Measurements from ENCODE around the gene NDUFS1.
"Not testable (repeated sequence)": the region's sequence is repeated elsewhere in the genome, so short reads cannot be mapped to it uniquely, and the experiment has no call there.

NDUFS1 gene

DNA sequence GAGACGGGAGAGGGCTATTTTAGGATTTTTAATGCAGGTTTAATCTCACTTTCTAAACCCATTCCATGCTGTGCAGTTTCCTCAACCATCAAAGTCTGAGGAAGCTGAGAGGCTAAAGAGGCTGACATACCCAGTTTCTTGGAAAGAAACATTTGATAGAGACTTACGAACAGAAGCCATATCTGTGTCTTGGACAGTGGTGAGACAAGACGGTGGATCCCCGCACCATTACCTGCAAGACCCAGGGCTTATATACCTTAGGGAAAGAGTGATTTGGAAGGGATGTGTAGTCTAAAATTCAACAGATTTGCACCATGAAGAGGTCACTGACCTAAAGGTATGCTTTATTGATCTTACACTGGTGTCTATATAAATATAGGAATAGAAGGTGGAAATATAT lies 13.9 kb upstream of the NDUFS1 start:
- TF ChIP-seq ZFP30 (CRISPR knock-in tag; IDR thresholded peaks at IDR 0.05), result no peak
- no peak for ATAC-seq

DNA sequence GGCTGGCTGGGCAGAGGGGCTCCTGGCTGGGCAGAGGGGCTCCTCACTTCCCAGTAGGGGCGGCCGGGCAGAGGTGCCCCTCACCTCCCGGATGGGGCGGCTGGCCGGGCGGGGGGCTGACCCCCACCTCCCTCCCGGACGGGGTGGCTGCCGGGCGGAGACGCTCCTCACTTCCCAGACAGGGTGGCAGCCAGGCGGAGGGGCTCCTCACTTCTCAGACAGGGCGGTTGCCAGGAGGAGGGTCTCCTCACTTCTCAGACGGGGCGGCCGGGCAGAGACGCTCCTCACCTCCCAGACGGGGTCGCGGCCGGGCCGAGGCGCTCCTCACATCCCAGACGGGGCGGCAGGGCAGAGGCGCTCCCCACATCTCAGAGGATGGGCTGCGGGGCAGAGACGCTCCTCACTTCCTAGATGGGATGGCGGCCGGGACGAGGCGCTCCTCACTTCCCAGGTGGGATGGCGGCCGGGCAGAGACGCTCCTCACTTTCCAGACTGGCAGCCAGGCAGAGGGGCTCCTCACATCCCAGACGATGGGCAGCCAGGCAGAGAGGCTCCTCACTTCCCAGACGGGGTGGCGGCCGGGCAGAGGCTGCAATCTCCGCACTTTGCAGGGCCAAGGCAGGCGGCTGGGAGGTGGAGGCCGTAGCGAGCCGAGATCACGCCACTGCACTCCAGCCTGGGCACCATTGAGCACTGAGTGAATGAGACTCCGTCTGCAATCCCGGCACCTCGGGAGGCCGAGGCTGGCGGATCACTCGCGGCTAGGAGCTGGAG lies 12.6 kb upstream of the NDUFS1 start:
- not testable (repeated sequence) for ATAC-seq

GRCh38 chr2:206168230-206168629 lies 9.0 kb upstream of the NDUFS1 start:
- ATAC-seq, result not testable (repeated sequence)

DNA sequence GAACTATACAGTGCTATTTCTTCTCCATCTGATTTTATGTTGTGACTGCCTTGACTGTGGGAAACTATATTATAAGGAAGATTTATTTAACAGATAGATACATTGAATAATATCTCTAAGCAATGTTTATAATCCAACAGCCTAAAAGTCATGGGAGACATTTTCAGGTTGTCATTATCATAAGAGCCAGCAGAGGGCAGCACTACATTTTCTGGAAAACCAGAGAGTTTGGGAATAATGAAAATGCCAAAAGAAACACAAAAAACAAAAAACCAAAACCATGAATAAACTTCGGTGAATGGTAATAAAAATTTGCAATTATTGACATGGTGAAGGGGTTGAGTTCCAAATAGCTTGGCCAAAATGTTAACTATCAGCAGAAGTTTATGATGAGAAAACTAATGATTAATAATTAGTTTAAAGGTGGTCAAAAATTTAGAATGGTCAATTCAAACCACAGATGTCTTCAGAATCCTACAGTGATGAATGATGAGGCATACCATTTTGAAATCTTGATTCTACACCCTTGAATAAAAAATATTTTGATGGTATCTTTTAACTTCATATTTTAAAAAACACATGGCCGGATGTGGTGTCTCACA lies 5.1 kb upstream of the NDUFS1 start:
- ATAC-seq, result no peak
- TF ChIP-seq ZFP30 (CRISPR knock-in tag; IDR thresholded peaks at IDR 0.05) (no peak), TOX (CRISPR knock-in tag; IDR thresholded peaks at IDR 0.05; ENCODE audit: borderline replicate concordance) (no peak)

DNA sequence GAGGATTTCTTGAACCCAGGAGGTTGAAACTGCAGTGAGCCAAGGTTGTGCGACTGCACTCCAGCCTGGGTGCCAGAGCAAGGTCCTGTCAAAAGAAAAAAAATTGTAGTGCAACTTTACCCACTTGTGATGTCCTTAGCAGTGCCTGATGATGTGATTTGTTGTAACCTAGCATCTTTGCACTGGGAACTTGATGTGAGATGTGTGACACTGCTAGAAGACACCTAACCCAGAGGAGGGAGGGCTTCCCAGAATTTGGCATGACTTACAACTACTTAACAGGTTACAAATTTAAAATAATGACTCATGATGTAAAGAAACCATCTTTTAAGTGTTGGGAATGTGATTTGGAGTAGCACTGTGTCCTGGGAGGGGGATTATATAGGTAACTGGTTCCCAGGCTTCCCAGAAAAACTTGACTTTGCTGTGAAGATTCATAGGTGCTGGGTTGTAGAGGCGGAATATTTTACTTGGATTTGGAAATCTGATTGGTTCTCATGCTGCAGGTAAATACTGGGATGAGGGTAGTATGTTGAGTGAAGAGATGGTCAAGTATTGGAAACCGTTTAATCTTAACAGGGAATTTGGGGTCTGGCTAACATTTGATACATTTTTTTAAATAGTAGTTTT lies 4.1 kb upstream of the NDUFS1 start:
- TF ChIP-seq ZC3H10 (CRISPR knock-in tag; IDR thresholded peaks at IDR 0.05), result no peak
- no peak for TF ChIP-seq ZFP30 (CRISPR knock-in tag; IDR thresholded peaks at IDR 0.05)
- no peak for TF ChIP-seq TSHZ2 (CRISPR knock-in tag; IDR thresholded peaks at IDR 0.05)
- TF ChIP-seq BACH2 (CRISPR knock-in tag; IDR thresholded peaks at IDR 0.05; ENCODE audit: borderline replicate concordance), result no peak
- TF ChIP-seq, protein P1, sequence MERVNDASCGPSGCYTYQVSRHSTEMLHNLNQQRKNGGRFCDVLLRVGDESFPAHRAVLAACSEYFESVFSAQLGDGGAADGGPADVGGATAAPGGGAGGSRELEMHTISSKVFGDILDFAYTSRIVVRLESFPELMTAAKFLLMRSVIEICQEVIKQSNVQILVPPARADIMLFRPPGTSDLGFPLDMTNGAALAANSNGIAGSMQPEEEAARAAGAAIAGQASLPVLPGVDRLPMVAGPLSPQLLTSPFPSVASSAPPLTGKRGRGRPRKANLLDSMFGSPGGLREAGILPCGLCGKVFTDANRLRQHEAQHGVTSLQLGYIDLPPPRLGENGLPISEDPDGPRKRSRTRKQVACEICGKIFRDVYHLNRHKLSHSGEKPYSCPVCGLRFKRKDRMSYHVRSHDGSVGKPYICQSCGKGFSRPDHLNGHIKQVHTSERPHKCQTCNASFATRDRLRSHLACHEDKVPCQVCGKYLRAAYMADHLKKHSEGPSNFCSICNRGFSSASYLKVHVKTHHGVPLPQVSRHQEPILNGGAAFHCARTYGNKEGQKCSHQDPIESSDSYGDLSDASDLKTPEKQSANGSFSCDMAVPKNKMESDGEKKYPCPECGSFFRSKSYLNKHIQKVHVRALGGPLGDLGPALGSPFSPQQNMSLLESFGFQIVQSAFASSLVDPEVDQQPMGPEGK (CRISPR knock-in tag; IDR thresholded peaks at IDR 0.05; ENCODE audit: borderline replicate concordance), result no peak
- no peak for TF ChIP-seq RARB (CRISPR knock-in tag; IDR thresholded peaks at IDR 0.05)
- TF ChIP-seq ZNF565 (CRISPR knock-in tag; conservative IDR thresholded peaks at IDR 0.05; ENCODE audit: low read depth), result no peak
- TF ChIP-seq TCF4 (CRISPR knock-in tag; IDR thresholded peaks at IDR 0.05; ENCODE audit: borderline replicate concordance), result no peak
- no peak for TF ChIP-seq ZNF70 (CRISPR knock-in tag; IDR thresholded peaks at IDR 0.05)
- ATAC-seq, result no peak

GRCh38 chr2:206162401-206162800 lies 3.2 kb upstream of the NDUFS1 start:
- not testable (repeated sequence) for ATAC-seq

GRCh38 chr2:206160807-206161179 lies 1.5 kb upstream of the NDUFS1 start:
- ATAC-seq, result no peak
- TF ChIP-seq TSHZ2 (CRISPR knock-in tag; IDR thresholded peaks at IDR 0.05), result no peak
- TF ChIP-seq BACH2 (CRISPR knock-in tag; IDR thresholded peaks at IDR 0.05; ENCODE audit: borderline replicate concordance), result no peak
- TF ChIP-seq ZFP30 (CRISPR knock-in tag; IDR thresholded peaks at IDR 0.05), result no peak
- TF ChIP-seq CSDC2 (CRISPR knock-in tag; IDR thresholded peaks at IDR 0.05), result no peak
- no peak for TF ChIP-seq CSRNP3 (CRISPR knock-in tag; IDR thresholded peaks at IDR 0.05)
- TF ChIP-seq CREB5 (CRISPR knock-in tag; IDR thresholded peaks at IDR 0.05; ENCODE audit: low read depth), result no peak
